GM19328 (cell line): Measurements from ENCODE around the gene OXSM.
A peak's percentile ranks its signal among the peaks of the same experiment; 100 is the strongest.

Source experiments
- ATAC-seq: cut with Tn5 transposase; IDR thresholded peaks from one replicate; pipeline ENCODE4 v1.9.1; 2021; ENCODE audit warnings: mild to moderate bottlenecking, moderate library complexity; ENCODE audit not compliant: unreplicated experiment

The OXSM gene

GRCh38 chr3:25789596-25790556, at the start of gene OXSM:
Gene OXSM, plus strand, starts transcription at chr3:25790090. Its CDS starts 931 bp downstream, at chr3:25791021.
- ATAC-seq, result peak; percentile 96

GRCh38 chr3:25744470-25744869, 45.4 kb upstream of the OXSM start:
- no peak for ATAC-seq

- ATAC-seq, result no peak
These were observed 42.9 kb upstream of the OXSM start for GRCh38 chr3:25747033-25747432.

GRCh38 chr3:25748189-25748588, 41.7 kb upstream of the OXSM start:
- no peak for ATAC-seq

GRCh38 chr3:25749031-25749581, 40.8 kb upstream of the OXSM start:
- ATAC-seq, result no peak

- no peak for ATAC-seq
These were observed 38.8 kb upstream of the OXSM start for GRCh38 chr3:25751048-25751447.

- ATAC-seq, result no peak
These were observed 38.2 kb upstream of the OXSM start for GRCh38 chr3:25751725-25752124.

- ATAC-seq, result peak; percentile 82
These were observed 21.0 kb upstream of the OXSM start for GRCh38 chr3:25768851-25769250.

GRCh38 chr3:25775936-25776335, 14.0 kb upstream of the OXSM start:
- ATAC-seq, result no peak

- ATAC-seq, result no peak
These were observed 9.3 kb upstream of the OXSM start for GRCh38 chr3:25780618-25781017.

GRCh38 chr3:25781145-25781757, 8.6 kb upstream of the OXSM start:
- ATAC-seq, result no peak

GRCh38 chr3:25781758-25782594, 7.9 kb upstream of the OXSM start:
- ATAC-seq, result peak; percentile 50

- no peak for ATAC-seq
These were observed 7.3 kb upstream of the OXSM start for GRCh38 chr3:25782636-25782937.

GRCh38 chr3:25782938-25783660, 6.8 kb upstream of the OXSM start, which contains the start of gene NGLY1:
Gene NGLY1, minus strand, starts transcription at chr3:25783443. Its CDS starts 53 bp downstream, at chr3:25783390.
- peak; percentile 67 for ATAC-seq

- ATAC-seq, result peak; percentile 12
These were observed 6.0 kb upstream of the OXSM start for GRCh38 chr3:25783661-25784512.

- ATAC-seq, result no peak
These were observed 4.9 kb upstream of the OXSM start for GRCh38 chr3:25784971-25785370.

- no peak for ATAC-seq
These were observed 4.1 kb upstream of the OXSM start for GRCh38 chr3:25785826-25786225.

- ATAC-seq, result no peak
These were observed 2.2 kb upstream of the OXSM start for GRCh38 chr3:25787689-25788088.

GRCh38 chr3:25789209-25789595, 688 bp upstream of the OXSM start:
- ATAC-seq, result no peak
